ENCODE data around the gene PBX1. TPM values are rescaled to one million over a fixed set of nuclear protein-coding genes. Genes with fewer than 3 reads are reported as not detected.

Gene PBX1
- total and polyA plus RNA-seq, 2 experiments from 2014 or later, result 40.0 to 104 TPM

GRCh38 chr1:164842870-164843269 lies 283.9 kb downstream of the PBX1 start:
- TF ChIP-seq, protein P1, sequence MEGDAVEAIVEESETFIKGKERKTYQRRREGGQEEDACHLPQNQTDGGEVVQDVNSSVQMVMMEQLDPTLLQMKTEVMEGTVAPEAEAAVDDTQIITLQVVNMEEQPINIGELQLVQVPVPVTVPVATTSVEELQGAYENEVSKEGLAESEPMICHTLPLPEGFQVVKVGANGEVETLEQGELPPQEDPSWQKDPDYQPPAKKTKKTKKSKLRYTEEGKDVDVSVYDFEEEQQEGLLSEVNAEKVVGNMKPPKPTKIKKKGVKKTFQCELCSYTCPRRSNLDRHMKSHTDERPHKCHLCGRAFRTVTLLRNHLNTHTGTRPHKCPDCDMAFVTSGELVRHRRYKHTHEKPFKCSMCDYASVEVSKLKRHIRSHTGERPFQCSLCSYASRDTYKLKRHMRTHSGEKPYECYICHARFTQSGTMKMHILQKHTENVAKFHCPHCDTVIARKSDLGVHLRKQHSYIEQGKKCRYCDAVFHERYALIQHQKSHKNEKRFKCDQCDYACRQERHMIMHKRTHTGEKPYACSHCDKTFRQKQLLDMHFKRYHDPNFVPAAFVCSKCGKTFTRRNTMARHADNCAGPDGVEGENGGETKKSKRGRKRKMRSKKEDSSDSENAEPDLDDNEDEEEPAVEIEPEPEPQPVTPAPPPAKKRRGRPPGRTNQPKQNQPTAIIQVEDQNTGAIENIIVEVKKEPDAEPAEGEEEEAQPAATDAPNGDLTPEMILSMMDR (conservative IDR thresholded peaks at IDR 0.05; ENCODE audit: low read depth in 2 of 2), result no peak
- TF ChIP-seq JUNB (IDR thresholded peaks at IDR 0.05; ENCODE audit: unreplicated experiment), result no peak
- TF ChIP-seq POLR2AphosphoS5 (IDR thresholded peaks at IDR 0.05; ENCODE audit: low read depth), result no peak
- peaks cover 39% of the 10 kb centered on the region for H3K4me1 Mint-ChIP-seq
- no peak overlapping the region for H3K4me3 Mint-ChIP-seq
- H3K4me2 ChIP-seq, result no peak overlapping the region
- H3K27me3 ChIP-seq (ENCODE audit: insufficient read depth), result no peaks in the 10 kb centered on the region
- ATAC-seq, result peak; percentile 22; the same call in 2 of the 3 replicates
- H3K4me3 ChIP-seq, result no peak overlapping the region
- H4K20me1 ChIP-seq (replicated peaks; ENCODE audit: insufficient read depth), result no peaks in the 10 kb centered on the region
- H3K9me2 ChIP-seq (ENCODE audit: insufficient read depth), result peaks cover 1% of the 10 kb centered on the region; the same call in 1 of the 2 replicates
- DNase-seq (ENCODE audit: low spot score), result no peak
- H3K79me2 ChIP-seq (replicated peaks; ENCODE audit: insufficient read depth), result no peaks in the 10 kb centered on the region; the same call in 1 of the 2 replicates
- H3K27ac ChIP-seq (ENCODE audit: low read depth), result no peak overlapping the region
- H3K4me1 ChIP-seq (ENCODE audit: insufficient read depth), result peaks cover 30% of the 10 kb centered on the region
- H3K36me3 ChIP-seq (ENCODE audit: insufficient read depth), result peaks cover 13% of the 10 kb centered on the region; the same call in 1 of the 2 replicates
- H3K27me3 Mint-ChIP-seq (ENCODE audit: insufficient read depth, low read depth, poor library complexity), result no peaks in the 10 kb centered on the region
- H3F3A ChIP-seq (replicated peaks; ENCODE audit: low read depth), result no peaks in the 10 kb centered on the region
- H2AFZ ChIP-seq, result no peak overlapping the region
- peaks cover 31% of the 10 kb centered on the region for H3K36me3 Mint-ChIP-seq (ENCODE audit: low read depth)
- H3K27ac Mint-ChIP-seq, result no peak overlapping the region
- H3K9me3 Mint-ChIP-seq, result no peaks in the 10 kb centered on the region; the same call in 2 of the 3 replicates

- H3K27me3 ChIP-seq (ENCODE audit: insufficient read depth), result no peaks in the 10 kb centered on the region
- peaks cover 6% of the 10 kb centered on the region; the same call in 1 of the 2 replicates for H3K9me2 ChIP-seq (ENCODE audit: insufficient read depth)
- no peak overlapping the region for H3K4me2 ChIP-seq
- Mint-ChIP-seq H3K27ac (peak overlapping the region; percentile 48; the same call in 1 of the 2 replicates), H3K4me3 (no peak overlapping the region), H3K27me3 (ENCODE audit: insufficient read depth, low read depth, poor library complexity) (no peaks in the 10 kb centered on the region), H3K9me3 (no peaks in the 10 kb centered on the region; the same call in 2 of the 3 replicates), H3K4me1 (peaks cover 44% of the 10 kb centered on the region), H3K36me3 (ENCODE audit: low read depth) (peaks cover 34% of the 10 kb centered on the region)
- ATAC-seq (no peak), DNase-seq (ENCODE audit: low spot score) (no peak)
- H3K79me2 ChIP-seq (replicated peaks; ENCODE audit: insufficient read depth), result no peaks in the 10 kb centered on the region; the same call in 1 of the 2 replicates
- TF ChIP-seq EZH2 (IDR thresholded peaks at IDR 0.05; ENCODE audit: low read depth, unreplicated experiment), result no peak
- TF ChIP-seq, protein P1 (conservative IDR thresholded peaks at IDR 0.05; ENCODE audit: low read depth in 2 of 2), result no peak
- no peak for TF ChIP-seq POLR2AphosphoS5 (IDR thresholded peaks at IDR 0.05; ENCODE audit: low read depth)
- TF ChIP-seq CREB1 (CRISPR knock-in tag; IDR thresholded peaks at IDR 0.05; ENCODE audit: low read depth), result no peak
- no peak overlapping the region for H2AFZ ChIP-seq
- no peak overlapping the region for H3K4me3 ChIP-seq
- H3K4me1 ChIP-seq (ENCODE audit: insufficient read depth), result peaks cover 33% of the 10 kb centered on the region
- H3K36me3 ChIP-seq (ENCODE audit: insufficient read depth), result peaks cover 16% of the 10 kb centered on the region; the same call in 1 of the 2 replicates
- H3F3A ChIP-seq (replicated peaks; ENCODE audit: low read depth), result no peaks in the 10 kb centered on the region
- H4K20me1 ChIP-seq (replicated peaks; ENCODE audit: insufficient read depth), result no peaks in the 10 kb centered on the region
- H3K27ac ChIP-seq (ENCODE audit: low read depth), result no peak overlapping the region
Observed at GRCh38 chr1:164843743-164844500, 284.9 kb downstream of the PBX1 start.

Data from GM23338 (cell line).